Activated T-cell treated with anti-CD3 and anti-CD28 coated beads for 1 hour (primary cell): ENCODE data around the gene CBY1.
"Not testable (repeated sequence)": the region's sequence is repeated elsewhere in the genome, so short reads cannot be mapped to it uniquely, and the experiment has no call there.

Experiments
- DNase-seq: peaks from one replicate; pipeline ENCODE4 v3.0.0-alpha.2; 2020; ENCODE audit warnings: low read depth

Gene CBY1

DNA sequence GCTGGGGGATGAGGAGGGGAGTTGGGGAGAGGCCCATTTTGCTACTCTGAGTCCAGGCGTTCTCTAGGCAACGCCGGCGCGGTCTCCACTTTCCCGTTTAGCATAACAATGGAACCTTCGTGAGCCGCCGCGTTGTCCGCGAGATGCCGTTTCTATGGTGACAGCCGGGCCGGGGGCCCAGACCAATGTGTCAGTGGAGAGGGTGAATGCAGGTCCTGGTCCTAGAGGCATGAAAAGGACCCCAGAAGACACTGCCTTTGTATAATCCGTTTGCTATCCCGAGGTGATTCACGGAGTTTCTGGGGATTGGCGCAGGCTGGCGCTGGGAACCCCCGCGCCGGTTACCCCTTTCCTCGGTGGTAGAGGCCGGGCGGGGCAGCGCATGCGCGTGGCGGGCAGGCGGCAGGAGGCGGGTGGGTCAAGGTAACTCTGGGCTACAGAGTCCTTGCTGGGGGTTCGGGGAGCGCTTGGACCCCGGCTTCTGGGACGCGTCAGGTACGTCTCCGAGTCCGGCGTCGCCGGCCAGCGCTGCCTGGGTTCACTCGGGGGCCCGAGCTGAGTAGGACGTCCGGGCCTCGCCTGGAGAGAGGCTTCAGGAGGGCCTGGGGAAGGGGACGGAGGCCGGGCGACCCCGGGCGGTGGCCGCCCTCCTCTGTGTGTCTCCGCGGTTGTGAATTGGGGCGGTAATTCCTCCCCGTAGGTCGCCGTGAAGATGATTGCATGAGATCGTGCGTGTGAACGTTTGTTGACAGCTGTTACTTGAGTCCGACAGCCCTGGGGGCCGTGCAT lies at the start of gene CBY1, which contains the start of gene FAM227A:
Gene CBY1 (plus strand): TSS at position 383 of the 789 bp plus-strand sequence. CDS start 11,417 bp downstream, outside the sequence.
Gene FAM227A (minus strand): TSS at position 137 of the 789 bp plus-strand sequence. CDS start 6,224 bp downstream, outside the sequence.
- DNase-seq = peak; percentile 84

DNA sequence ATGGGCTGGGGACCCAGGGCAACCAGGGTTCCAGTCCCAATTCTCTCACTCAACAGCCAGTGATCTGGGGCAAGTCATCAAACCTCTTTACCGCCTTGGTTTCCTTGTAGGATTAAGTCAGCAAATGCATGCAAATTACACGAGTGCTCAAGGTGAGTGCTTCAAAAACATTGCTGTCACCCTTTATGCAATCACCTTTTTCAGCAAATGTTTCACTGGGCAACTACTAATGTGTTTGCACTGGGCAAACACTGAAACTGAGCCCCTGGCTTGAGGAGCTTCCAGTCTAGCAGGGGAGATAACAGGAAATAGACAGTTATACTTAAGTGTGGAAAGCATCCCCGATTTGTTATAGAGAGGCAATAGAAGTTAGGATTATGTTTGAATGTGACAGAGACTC lies 48.8 kb upstream of the CBY1 start:
- no peak for DNase-seq

DNA sequence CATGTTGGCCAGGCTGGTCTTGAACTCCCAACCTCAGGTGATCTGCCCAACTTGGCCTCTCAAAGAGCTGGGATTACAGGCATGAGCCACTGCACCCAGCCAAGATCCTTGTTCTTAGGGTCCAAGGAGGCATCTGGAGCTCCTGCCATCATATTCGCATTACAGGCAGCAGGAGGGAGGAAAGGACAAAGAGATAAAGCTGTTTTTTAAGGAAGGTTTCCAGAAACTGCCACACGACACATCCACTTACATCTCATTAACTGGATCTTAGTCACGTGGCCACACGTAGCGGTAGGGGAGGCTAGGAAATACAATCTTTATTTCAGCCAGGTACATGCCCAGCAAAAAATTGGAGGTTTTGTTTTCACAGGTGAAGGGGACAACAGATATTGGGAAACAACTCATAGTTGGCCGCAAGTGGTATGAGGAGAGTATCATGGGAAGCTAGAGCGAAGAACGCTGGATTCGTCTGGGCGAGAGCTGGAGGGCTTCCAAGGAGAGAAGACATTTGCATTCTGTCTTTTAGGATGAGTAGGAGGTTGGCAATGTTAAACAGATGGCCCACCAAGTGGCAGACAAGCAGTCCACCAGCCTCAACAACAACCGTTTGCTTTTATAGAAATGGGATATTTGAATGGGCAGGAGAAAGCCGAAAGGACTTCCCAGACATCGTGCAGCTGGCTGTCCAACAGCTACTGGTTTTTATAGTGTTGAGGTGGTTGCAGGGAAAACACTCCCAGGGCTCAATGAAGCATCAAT lies 47.3 kb upstream of the CBY1 start:
- DNase-seq = no peak

DNA sequence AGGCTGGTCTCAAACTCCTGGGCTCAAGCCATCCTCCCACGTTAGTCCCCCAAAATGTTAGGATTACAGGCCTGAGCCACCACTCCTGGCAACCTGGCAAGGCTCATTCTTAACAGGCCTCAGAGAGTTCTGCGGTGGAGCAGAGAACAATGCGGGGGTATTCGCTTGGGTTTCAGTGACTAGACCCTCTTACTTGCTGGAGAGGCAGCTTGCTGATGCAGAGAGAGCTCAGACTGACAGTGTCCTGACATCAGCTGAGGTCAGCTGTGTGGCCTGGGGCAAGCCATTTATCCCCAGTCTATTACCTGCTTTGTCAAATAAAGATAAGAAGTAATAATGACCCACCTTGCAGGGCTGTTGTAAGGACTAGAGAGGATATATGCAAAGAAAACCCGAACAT lies 46.2 kb upstream of the CBY1 start:
- DNase-seq = no peak

DNA sequence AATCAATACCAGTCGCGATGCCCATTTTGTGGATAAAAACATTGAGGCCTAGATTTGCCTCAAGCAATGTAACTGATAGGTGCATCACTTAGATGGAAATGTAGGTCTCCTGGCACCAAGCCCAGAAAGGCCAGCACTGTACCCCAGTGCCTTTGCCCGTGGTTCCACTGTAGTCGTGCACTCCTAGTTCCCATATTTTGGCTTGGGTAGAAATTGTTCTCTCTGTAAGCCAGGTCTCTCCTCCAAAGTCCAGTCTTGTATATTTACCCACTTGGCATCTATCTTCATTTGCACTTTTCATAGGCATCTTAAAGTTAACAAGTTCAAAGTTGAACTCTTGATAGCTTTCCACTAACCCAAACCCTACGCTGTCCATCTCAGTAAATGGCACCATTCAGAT lies 44.9 kb upstream of the CBY1 start:
- DNase-seq = no peak

DNA sequence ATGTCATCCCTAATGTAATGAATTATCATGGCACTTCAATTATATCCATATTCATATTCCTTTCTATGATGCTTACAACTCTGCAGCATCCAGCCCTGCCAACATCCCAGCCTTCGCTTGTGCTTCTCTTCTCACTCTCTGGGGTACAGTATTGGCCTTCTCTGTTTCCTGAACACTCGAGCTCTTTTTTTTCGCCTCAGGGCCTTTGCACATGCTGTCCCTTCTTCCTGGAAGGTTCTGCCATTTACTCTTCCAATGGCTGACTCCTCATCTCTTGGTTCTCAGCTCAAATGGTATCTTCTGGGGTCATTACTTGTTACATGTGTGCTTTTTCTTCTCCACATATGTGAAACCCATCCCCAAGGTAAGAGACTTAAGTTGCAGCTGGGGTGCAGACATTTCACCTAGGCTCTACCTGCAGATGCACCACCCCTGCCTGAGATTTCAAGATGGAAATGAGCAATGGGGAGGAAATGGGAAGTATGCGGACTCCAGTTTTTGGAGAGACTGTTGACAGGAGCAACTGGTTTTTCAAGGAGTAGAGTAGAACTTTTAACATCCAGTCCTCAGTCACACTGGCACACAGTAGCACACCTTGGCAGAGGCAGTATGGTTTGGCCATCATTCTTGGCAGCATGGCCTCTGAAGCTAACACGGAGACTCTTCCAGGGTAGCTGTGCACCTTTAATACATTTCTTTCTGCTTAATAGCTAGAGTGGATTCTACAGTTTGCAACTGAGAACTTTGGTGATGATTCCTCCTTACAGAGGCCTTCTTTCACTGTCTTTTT lies 44.0 kb upstream of the CBY1 start:
- DNase-seq = no peak

DNA sequence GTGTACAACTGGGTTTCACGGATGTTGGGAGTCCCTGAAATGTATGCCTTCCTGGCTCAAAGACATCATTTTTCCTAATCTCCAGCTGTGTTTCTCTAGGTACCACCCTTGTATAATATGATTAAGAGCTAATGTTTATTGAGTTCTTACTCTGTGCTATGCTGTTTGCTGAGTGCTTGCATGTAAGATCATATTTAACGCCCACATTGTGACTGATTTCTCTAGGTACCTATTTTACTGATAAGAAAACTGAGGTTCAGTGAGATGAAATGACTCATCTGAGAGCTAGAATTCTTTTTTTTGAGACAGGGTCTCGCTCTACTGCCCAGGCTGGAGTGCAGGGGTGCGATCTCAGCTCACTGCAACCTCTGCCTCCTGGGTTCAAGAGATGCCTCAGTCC lies 42.9 kb upstream of the CBY1 start:
- no peak for DNase-seq

DNA sequence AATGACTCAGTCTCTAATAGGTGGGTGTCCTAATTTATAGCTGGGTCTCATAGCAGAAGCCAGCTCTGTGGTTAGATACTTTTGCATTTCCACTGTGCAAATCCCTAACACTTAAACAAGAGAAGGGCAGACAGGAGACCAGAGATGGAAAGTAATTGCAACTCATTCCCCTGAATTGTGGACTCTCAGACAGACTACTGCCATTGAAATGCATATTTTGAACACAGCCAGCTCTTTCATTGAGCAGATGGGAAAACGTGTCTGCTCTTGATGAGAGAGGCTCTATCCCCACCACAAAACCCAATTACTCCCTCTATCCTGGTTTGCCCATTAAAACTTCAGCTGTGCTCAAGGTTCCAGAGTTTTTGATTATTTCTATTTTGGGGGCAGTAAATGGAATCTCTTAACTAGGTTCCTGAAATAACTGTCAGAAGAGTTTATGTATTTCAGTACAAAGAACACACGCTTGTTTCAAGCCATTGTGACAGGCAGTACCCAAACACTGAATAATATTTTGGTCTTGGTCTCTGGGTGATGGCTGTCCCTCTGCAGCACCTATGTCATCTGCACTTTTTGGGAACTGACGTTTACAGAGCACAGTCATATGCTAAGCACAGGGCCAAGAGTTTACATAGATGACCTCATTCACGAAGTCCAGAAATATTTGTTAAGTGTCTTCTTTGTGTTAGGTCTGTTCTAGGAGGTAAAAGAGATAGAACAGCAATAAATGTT lies 41.9 kb upstream of the CBY1 start:
- DNase-seq = no peak

DNA sequence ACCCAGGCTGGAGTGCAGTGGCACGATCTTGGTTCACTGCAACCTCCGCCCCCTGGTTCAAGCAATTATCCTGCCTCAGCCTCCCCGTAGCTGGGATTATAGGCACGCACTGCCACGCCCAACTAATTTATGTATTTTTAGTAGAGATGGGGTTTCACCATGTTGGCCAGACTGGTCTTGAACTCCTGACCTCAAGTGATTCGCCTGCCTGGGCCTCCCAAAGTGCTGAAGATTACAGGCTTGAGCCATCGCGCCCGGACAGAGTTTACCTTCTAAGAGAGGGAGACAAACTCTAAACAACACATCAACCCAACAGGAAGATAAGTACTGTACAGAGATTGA lies 41.4 kb upstream of the CBY1 start:
- DNase-seq = not testable (repeated sequence)

DNA sequence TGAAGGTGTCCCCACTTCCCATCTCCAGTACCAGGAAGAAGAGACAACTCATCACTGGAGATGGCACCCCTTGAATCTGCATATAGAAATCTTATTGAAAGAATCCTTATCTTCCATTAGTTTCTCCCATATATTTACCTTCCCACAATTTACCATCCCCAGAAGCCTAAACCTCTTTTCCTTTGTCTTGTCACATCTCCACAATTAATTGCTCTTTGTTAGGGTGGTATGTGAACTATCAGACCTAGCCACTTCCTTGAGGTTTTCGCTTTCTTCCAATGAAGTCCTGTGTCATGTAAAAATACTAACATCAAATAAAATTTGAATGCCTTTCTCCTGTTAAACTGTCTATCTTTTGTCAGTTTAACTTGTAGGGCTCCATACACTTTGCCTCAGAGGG lies 38.2 kb upstream of the CBY1 start:
- no peak for DNase-seq

DNA sequence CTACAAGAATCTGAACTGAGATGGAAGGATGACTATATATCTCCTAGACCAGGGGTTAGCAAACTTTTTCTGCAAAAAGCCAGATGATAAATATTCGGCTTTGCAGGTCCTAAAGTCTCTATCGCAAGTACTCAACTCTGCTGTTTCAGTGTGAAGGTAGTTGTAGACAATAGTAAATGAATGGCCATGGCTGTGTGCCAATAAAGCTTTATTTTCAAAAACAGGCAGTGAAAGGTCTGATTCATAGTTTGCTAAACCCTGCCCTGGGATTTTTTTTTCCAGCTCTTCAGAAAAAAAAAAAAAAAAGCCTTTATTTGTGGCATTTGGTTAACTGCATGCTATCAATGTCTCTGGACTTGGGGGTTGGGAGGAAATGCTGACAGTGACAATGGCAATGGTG lies 37.8 kb upstream of the CBY1 start:
- no peak for DNase-seq

DNA sequence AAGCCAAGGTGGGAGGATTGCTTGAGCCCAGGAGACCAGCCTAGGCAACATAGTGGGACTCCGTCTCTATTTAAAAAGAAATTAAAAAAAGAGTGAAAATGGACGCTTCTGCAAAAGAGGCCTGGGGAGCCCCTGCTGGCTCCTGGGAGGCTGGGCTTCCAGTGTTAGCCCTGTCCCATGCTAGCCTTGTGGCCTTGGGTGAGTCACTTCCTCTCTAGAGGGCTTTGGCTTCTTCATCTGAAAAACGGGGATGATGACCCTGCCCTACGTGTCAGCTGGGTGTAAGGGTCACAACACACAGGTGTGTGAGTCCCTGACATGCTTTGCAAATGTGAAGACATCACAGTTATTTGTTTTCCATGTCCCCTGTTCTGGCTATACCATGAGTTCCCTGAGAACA lies 33.1 kb upstream of the CBY1 start:
- DNase-seq = no peak

DNA sequence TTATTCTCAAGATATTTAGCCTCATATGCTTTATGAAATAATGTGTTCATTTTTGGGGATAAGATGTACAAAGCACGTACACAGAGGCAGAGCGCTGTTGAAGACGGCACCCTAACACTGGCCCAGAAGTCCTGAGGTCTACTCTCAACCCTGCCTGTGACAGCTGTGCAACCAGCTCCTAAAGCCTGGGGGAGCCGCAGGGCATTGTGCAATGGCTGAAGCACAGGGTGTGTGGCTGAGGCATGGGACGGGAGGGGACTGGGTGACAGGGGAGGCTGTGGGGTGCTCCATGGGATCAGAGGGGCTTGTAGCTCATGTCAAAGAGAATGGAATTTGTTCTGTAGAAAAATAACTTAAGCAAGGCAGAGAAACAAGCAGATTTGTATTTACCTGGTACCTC lies 28.0 kb upstream of the CBY1 start:
- DNase-seq = no peak

DNA sequence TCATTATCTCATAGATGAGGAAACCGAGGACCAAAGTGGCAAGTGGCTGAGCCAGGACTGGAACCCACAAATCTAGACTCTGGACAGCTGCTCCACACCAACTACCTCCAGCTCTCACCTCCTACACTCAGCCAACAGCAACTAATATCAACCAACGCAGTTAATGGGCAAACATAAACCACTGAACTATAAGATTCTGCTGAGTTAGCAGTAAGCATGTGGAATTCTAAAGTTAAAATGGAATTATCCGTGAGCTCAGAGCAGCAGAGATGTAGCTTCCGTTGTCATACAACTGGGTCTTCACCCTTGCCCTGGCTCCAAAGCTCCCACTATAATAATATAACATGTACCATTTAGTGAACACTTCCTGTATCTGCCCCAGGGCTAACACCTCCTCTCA lies 27.3 kb upstream of the CBY1 start:
- DNase-seq = no peak

DNA sequence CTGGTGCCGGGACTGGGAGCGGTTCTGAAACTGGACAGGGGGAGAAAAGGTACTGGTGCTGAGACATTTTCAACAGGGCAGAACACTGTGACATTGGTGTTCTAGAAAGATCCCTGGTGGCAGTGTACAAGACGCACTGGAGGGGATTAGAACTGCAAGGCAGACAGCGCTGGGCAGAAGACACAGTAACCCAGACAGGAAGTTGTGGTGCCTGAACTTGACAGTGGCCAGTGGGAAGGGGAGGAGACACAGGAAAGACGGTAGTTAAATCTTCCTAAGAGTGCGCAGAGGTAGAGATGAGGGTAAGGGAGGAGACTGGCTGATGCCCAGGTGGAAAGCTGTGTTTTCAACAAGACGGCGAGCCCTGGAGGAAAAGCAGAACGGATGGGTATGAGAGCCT lies 24.7 kb upstream of the CBY1 start:
- no peak for DNase-seq

DNA sequence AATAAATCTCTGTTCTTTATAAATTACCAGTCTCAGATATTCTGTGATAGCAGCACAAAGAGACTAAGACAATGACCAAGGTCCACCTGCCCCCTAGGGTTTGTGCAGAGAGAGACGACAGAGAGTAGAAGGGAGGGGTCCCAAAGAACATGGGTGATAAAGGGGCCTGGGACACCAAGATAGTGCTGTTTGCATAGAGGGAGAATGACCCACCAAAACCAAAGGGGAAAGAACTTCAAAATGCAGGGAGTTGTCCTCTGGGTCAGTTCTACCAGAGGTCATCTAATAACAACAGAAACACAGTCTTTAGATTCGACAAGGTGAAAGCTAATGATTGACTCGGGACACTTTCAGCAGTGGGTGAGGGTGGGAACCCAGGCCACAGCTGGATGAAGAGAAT lies 23.9 kb upstream of the CBY1 start:
- no peak for DNase-seq

DNA sequence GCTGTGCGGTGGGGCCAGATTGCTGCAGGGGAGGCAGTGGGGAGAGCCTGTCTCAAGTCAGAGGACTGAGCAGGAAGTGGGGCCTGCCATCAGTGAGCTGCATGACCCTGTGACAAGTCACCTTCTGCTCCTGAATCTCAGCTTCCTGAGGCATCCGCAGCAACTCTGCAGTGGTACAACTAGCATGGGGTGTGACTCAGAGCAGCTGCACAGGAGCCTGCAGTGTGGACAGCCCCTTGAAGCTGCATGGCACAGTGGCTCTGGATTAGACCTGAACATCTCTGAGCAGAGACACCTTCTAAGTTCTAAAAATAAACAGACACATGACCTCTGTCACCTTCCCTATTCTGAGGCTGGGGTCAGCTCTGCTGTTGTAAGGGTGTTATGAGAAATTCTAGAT lies 18.2 kb upstream of the CBY1 start:
- no peak for DNase-seq

DNA sequence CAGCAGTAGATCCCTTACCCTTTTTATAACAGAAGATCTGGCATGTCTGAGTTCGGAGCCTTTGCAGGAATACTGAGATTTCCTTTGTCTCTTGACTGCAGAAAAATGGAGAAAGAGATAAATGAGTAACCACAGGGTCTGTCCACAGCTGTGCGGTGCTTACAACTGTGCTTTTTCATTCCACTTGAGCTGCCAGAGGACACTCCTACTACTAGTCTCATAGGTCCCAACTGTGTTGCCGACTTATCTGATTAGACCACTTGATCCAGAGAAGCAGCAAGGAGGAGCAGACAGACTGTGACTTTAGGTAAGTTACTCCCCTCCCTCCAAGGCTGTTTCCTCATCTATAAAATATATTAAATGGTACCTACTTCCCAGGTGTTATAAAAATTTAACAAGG lies 17.7 kb upstream of the CBY1 start:
- DNase-seq = no peak

DNA sequence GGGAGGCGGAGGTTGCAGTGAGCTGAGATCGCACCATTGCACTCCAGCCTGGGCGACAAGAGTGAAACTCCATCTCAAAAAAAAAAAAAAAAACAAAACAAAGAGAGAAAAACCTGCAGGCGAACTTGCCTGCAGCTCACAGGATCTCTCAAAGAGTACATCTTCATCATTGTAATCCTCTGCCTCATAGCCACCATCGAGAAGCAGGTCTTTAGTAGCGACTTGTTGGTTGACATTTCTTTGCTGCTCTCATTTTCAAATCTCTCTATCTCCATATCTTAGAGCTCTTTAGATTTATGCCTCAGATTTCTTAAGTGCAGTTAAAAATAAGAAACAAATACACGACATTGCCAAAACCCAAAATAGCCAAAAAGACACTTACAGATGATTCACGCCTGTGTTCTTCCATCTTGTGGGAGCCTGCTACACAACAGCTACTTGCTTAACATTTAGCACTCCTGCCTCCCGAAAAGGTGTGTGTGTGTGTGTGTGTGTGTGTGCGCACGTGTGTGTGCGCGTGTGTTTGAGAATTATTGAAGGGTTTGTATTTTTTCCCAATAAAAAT lies 14.9 kb upstream of the CBY1 start:
- DNase-seq = no peak

DNA sequence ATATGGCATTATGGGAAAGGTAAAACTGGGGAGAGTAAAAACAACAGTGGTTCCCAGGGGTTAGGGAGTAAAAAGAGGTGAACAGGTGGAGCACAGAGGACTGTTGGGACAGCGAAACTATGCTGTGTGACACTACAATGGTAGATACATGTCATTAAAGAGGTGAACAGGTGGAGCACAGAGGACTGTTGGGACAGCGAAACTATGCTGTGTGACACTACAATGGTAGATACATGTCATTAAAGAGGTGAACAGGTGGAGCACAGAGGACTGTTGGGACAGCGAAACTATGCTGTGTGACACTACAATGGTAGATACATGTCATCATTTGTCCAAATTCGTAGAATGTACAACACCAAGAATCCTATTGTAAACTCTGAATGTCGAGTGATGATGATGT lies 12.2 kb upstream of the CBY1 start:
- DNase-seq = not testable (repeated sequence)

DNA sequence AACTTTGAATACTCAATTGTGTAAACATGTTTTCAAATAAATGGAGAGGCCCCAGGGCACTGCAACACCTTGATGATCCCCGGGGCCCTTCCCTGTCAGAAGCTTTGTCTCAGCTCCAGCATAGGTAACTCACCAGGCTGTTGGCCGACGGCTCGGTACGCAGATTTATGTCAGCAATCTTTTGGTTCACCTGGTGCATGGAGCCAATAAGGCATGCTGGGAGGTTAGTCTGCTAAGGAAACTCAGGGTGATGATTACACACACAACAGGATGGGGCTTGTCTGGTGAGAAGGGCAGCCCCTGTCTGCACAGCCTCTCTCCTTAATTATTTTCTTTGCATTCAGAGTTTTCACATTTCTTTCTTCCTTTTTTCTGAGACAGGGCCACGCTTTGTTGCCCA lies 11.0 kb upstream of the CBY1 start:
- no peak for DNase-seq
